SKM-1 treated with dmso at 0.1 percent for 144 hours (cell line): ENCODE results near the gene CAPN11.
"Not testable (repeated sequence)": the region's sequence is repeated elsewhere in the genome, so short reads cannot be mapped to it uniquely, and the experiment has no call there.

Source experiments
- DNase-seq: peaks from one replicate; lab custom pipeline; 2025; ENCODE audit not compliant: unreplicated experiment; lab: John Stamatoyannopoulos, UW

The CAPN11 gene

DNA sequence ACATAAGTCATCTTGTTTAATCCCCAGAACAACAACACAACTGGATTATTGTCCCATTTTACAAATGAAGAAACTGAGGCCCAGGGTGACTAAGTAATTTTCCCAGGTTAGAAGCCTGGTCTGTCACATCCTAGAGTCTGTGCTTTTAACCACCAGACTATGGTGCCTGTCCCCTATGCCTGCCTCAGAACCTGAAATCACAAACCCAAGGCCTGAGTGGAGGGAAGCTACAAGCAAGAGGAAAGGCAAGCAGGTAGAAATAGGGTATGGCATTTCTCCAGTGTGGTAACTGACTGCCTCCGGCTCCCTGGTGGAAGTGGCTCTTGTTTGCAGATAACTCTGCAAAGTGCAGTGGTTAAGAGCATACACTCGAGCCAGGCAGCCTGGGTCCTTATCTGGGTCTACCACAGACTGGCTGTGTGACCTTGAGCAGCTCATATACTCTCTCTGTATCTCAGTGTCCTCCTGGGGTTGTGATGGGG lies 28.7 kb upstream of the CAPN11 start:
- DNase-seq = no peak

DNA sequence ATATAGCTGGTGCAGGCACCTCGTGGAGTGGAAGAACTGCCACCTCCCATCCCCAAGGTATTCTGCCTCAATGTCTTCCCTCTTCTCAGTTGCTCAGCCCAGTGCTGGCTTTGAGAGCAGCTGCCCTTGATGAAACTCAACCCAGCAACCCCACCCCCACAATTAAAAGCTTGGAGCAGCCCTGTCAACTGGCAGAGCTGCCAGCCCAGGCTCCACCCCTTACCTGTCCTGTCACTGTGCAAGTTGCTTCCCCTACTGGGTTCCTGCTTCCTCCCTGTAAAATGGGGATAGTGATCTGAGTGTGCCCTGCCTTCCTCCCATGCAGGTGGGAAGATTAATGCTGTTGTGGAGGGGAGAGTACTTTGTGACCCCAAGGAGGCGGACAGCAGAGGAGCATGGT lies 26.7 kb upstream of the CAPN11 start:
- no peak for DNase-seq

DNA sequence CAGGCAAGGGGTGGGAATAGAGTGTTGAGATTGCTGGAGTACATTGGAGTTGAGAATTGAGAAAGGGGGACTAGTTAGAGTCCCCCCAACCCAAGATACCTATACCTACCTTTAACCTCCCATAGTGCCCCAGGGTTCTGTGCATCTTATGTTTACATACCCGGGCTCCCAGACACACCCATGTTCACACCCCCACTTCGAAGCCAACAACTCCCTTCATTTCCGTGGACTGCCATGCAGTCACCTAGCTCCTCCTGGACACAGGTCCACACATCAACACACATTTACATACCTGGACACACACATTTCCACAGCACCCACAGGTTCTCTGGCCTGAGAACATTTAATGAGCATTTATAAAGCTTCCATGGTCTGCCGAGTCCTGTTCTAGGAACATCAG lies 26.1 kb upstream of the CAPN11 start:
- no peak for DNase-seq

DNA sequence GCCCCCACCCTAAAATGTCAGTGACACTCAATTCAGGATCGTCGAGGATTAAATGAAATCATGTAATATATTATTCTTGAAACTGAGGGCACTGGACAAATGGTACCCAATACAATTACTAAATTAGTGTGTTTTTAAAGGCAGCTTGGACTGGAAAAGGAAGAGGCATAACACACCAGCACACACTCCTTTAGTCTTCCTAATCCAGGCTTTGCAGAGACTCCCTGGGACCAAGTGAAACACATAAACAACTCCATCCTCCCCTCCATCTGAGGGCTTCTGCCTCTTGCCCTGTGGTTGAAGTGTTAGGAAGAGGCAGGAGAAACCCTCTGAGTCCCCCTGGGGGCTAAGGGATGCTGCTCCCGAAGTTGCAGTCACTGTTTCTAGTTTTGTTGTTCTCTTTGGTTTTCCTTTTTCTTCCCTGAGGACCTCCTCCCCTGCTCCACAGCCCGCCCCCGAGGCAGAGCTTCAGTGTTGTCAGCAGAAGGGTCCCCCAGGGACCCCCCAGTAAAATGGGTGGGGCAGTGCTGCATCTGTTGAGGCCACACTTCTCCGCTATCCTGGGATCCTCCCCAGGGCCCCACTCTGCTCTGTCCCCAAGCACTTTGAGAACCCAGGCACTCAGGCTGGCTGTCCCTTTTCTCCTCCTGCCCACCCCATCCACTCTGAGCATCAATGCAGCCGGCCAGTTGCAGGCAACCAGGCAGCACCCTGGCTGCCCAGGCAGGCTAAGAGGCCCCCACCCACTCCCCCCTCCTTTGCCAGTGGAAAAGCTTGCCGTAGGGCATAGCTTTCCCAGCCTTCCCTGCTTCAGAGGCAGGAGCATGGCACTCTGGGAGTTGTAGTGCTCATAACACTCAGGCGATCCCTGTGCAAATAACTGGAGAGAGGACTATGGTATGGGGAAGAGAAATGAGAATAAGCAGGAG lies 25.4 kb upstream of the CAPN11 start:
- DNase-seq = no peak

DNA sequence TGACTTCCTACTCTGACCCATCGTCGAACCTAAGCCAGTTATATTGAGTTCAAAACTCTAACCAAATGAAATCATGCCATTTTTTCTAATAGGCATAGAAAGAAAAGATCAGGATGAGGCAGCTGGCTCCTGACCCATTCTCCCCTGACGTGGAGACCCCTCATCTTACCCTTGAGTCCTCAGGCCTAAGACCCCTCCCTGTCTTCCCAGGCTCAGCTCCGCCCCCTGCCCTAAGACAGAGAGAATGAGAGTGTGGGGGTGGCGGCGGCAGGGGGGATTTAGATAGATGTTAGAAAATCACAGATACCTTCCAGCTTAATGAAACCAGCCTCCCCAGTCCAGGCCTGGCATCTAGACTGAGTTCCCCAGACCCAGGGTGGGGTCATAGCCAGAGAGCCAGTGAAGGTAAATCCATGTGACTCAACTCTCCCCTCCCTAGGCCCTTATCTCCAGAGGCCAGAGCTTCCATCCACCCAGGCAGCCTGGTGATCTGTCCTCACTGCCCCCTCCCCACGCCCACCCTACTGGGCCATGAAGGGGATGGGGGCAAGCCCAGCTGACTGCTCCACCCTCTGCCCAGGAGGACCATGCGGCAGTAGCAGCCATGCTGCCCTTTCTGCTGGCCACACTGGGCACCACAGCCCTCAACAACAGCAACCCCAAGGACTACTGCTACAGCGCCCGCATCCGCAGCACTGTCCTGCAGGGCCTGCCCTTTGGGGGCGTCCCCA lies 24.5 kb upstream of the CAPN11 start:
- DNase-seq = no peak

DNA sequence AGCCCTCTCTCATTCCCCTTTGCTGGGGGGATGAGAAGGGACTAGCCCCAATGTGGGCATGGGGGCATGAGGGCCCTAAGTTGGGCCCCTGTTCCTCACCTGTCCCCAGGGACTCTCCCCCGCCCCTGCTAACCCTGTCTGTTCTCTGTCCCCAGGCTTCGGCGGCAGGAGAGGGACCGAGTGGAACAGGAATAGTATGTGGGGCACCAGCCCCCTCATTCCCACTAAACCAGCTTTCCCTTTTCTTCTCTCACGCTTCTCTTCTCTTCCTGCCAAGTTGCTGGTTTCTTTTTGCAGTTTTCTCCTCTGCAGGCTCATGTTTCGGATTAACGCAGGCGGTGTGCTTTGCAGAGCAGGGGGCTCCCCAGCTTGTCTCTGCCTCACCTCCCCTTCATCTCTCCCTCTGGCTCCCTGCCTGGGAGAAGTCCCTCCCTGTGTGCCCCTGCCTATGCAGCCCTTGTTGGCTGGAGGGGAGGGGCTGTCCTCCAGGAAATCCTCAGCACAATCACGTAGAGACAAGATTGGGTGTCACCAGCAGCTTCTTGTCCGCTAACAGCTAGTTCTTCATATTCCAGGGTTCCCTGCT lies 23.4 kb upstream of the CAPN11 start:
- DNase-seq = no peak

DNA sequence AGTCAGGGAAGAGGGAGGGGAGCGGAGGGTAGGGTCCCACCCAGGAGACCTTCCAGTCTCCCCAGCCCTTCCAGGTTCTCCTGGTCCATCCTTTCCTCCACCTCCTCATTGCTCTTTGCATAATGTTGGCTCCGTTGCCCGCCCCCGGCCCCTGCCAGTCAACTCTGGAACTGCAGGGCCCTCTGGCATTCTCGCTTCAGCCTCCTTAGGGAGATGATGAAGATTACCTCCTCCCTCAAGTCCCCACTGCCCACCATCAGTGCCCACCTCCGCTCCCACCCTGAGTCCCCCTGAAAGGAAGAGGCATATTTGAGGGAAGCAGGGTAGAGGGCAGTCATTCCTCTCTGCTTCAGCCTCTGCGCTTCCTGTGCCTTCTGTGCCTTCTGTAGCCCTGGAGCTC lies 22.7 kb upstream of the CAPN11 start:
- no peak for DNase-seq

DNA sequence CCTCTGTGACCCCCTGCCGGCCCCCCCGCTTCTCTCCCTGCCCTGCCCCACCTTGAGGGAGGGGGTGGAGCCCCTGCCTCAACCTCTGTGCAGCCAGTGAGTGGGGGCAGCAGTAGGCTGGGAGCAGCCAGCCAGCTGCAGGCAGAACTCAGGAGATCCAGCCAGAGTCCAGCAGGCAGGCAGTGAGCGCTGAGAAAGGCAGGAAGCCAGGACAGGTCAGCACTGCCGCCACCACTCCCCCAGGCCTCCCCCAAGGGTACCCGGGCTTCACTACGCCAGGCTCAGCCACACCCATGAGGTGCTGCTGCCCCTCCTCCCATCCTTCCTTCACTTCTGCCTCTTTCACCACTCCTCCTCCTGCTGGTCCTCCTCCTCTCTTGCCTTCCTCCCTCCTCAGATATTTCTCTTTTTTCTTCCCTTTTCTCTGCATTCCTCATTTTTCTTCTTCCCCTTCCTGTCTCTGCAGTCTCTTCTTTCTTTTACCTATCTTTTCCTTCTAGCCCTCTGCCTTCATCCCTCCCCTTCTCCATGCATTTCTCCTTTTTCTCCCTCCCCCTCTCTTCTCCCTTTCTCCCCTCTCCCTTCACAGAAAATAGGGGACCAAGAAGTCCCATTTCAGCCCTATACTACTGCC lies 19.8 kb upstream of the CAPN11 start:
- DNase-seq = no peak

DNA sequence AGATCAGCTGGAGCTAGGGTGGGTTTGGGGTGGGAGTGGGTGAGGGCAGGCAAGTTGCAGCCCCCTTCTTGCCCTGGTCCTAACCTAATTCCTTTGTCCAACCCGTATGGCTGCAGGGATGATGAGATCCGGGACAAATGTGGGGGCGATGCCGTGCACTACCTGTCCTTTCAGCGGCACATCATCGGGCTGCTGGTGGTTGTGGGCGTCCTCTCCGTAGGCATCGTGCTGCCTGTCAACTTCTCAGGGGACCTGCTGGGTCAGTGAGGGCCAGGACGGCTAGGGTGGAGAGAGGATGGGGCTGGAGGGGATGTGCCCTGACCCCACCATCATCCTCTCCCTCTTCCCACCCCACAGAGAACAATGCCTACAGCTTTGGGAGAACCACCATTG lies 19.3 kb upstream of the CAPN11 start:
- no peak for DNase-seq

DNA sequence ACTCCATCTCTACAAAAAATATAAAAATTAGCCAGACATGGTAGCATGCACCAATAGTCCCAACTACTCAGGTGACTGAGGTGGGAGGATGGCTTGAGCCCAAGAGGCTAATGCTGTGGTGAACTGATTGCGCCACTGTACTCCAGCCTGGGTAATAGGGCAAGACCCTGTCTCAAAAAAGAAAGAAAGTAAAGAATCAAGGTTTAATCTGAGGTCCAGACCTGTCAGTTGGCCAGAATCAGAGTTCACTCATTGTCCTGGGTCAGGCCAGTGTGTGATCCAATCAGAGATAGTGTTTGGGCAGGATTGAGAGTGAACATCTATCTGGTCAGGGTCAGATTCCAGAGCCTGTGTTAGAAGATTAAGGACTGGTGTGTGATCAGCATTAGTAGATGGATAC lies 15.8 kb upstream of the CAPN11 start:
- no peak for DNase-seq

DNA sequence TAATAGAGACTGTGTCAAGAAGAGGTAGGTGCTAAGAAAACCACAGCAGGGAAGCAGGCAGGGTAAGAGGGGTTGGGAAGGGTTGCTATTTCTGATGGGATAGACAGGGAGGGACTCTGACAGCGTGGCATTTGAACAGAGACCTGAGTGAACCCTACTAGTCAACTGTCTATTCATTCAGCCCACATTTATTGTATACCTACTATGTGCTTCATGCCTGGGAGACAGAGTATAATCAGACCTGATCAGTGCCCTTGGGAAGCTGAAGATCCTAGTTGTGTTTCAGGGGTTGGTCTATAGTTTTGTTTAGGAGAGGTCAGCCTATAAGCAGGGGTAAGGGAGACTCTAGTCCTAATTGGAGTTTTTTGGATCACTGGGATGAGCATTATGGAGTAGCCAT lies 14.9 kb upstream of the CAPN11 start:
- no peak for DNase-seq

DNA sequence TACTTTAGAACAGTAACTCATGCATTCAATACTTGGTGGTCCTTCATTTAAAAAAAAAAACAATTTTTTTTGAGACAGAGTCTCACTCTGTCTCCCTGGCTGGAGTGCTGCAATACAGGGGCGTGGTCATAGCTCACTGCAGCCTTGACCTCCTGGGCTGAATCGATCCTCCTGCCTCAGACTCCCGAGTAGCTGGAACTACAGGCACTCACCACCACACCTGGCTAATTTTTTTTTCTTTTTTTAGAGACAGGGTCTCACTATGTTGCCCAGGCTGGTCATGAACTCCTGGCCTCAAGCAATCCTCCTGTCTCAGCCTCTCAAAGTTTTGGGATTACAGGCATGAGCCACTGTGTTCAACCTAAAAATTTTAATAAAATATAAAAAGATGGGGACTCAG lies 14.1 kb upstream of the CAPN11 start:
- not testable (repeated sequence) for DNase-seq

DNA sequence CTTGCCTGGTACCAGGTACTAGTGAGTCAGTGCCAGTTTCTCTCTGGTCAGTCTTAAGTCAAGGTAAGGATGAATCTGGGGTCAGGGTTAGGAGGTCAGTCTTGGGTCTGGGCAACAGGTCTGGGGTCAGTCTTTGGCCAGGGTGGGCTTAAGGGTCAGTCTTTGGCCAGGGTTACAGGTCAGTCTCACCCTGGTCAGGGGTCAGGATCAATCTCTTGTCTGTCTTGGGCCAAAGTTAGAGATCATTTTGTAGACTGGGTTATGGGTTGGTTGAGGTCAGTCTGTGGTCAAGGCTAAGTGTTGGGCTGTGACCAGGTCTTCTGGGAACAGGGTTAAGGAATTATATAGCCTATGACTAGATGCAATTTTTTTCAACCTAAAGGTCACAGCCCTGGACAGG lies 12.8 kb upstream of the CAPN11 start:
- no peak for DNase-seq

DNA sequence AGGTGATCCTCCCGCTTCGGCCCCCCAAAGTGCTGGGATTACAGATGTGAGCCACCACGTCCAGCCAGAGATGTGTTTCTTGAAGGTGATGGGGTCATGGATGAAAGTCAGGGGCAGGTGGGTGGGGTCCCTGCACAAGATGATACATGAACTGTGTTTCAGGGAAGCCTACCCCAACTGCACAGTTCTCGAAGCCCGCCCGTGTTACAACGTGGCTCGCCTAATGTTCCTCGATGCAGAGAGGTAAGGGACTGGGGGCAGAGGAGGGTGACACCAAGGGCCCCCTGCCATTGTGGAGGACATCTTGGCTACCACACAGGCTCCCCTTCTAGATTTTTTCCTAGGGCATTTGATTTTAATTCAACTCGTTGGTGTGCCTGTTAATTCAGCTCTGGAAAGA lies 11.9 kb upstream of the CAPN11 start:
- no peak for DNase-seq

DNA sequence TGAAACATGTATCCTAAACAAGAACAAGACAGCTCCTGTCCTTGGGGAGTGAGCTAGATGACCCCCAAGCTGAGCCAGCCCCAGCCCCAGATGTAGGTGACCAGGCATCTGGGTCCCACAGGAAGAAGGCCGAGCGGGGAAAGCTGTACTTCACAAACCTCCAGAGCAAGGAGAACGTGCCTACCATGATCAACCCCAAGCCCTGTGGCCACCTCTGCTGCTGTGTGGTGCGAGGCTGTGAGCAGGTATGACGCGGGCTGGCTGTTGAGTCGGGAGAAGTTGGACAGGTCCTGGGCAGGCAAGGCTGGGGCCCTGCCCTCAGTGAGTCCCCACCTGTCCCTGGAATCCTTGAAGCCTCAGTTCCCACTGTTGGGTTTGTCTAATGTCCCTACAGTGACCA lies 11.4 kb upstream of the CAPN11 start:
- no peak for DNase-seq

DNA sequence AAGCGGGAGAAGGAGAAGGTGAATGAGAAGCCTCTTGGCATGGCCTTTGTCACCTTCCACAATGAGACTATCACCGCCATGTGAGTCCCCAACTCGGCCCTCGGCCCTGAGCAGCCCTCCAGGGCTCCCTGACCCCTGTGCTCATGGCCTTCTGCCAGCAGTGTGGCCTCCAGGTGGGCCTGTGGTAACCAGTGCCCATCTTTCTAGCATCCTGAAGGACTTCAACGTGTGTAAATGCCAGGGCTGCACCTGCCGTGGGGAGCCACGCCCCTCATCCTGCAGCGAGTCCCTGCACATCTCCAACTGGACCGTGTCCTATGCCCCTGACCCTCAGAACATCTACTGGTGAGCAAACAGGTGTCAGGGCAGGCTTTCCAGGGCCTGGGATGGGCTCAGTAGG lies 10.3 kb upstream of the CAPN11 start:
- no peak for DNase-seq

DNA sequence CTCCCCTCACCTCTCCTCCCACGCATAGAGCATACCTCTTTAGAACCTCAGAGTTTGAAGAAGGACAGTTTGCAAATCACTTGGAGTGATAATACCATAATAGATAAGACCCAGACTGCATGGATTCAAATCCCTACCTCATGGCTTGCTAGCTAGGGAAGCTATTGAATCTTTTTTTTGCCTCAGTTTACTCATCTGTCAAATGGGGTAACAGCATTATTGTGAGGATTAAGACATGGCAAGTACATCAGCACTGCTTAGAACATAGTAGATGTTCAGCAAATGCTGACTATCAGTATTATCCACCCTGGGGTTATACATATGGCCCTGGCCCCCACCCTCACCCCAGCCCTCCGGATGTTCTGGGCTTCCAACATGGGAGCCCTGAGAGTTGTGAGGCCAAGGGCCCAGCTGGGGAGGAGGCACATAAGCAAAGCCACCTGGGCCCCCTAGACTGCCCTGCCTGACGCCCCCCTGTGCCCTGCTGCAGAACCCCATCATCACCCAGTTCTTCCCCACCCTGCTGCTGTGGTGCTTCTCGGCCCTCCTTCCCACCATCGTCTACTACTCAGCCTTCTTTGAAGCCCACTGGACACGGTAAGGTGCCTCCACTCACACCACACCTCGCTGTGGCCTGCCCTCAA lies 9.1 kb upstream of the CAPN11 start:
- no peak for DNase-seq

DNA sequence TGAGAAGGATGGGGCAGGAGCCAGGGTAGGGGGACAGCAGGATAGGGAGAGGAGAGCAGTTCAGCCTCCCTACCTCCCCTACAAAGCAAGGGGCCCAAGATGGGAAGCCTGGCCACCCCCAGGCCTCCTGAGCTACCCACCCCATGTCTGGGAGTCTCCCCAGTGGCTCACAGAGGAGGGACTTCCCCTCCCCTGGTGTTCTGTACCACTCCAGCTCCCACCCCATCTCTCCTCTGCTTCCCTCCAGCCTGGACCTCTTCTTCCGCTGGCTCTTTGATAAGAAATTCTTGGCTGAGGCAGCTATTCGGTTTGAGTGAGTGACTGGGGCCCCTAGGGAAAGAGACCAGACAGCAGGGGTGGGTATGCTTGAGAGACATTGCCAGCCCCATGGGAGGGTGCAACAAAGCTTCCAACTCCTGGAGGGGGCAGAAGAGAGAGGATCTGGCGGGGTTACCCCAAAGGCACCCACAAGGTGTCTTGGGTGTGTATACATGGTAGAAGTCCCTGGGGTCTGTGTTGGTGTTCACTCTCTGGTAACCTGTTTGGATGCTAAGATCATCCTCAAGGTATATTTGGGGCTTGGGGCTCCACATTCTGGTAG lies 8.2 kb upstream of the CAPN11 start:
- no peak for DNase-seq

DNA sequence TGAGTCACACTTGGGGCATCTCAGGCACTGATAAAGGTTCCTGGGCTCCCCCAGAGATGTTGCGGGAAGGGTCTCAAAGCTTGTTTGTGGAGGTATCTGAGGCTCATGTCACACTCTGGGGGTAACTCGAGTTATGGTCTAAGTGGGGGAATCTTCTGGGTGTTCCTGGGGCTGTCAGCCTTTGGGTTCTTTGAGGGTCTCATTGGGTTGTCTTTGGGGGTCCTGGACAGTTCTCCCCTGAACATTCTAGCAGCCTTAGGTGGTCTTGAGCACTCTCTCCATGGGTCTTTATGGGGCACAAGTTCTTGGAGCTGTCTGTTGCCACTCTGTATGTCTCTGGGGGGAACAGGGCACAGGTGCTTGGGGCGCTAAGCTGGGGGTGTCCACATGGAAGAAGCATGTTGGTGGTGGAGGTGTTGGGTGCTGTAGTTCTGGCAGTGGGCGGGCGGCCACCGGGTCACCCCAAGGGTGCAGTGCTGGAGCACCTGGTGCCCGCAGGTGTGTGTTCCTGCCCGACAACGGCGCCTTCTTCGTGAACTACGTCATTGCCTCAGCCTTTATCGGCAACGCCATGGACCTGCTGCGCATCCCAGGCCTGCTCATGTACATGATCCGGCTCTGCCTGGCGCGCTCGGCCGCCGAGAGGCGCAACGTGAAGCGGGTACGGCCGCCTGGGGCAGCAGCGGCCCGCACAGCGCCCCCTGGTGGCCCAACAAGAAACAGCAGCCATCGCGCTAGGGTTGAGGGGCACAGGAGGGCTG lies 7.1 kb upstream of the CAPN11 start:
- DNase-seq = peak; percentile 43

DNA sequence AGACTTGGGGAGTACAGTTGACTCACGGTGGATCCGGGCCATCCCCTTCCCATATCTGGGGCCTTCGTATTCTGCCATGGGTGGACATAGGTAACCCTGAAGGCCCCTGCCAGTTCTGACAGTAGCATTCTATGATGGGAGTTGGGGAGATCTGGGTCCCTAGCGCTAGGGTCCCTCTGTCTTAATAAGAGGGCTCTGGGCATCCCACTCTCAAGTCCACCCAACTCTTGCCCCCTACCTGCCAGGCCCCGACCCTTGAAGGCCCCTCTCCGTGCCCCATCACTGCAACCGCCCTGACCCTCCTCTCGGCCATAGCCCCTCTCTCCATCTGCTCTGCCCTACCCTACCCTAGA lies 6.5 kb upstream of the CAPN11 start:
- DNase-seq = no peak
